Memory B cell (primary cell): ENCODE measurements around the gene ATP5MG.

Experiments used
- ATAC-seq: fragments of 150-1000 bp; cut with Tn5 transposase; 2 replicates; pipeline ENCODE4 v1.10.0; 2021; ENCODE audit warnings: low read depth, mild to moderate bottlenecking, moderate library complexity
- DNase-seq, 2 donors: peaks; one replicate each; pipeline ENCODE4 v3.0.0; 2022; ENCODE audit warnings: low spot score in 2 of 2
- H3K27ac Mint-ChIP-seq: one replicate; pipeline ENCODE4 v1.8.0; 2022; ENCODE audit warnings: mild to moderate bottlenecking, moderate library complexity, mixed read lengths
- H3K27me3 Mint-ChIP-seq: one replicate; pipeline ENCODE4 v1.8.0; 2022; ENCODE audit warnings: mixed read lengths
- H3K36me3 Mint-ChIP-seq: one replicate; pipeline ENCODE4 v1.8.0; 2022; ENCODE audit warnings: mild to moderate bottlenecking, mixed read lengths
- H3K4me1 Mint-ChIP-seq: one replicate; pipeline ENCODE4 v1.8.0; 2022; ENCODE audit warnings: mixed read lengths
- H3K4me3 Mint-ChIP-seq: one replicate; pipeline ENCODE4 v1.8.0; 2022; ENCODE audit warnings: mild to moderate bottlenecking, moderate library complexity, mixed read lengths
- H3K9me3 Mint-ChIP-seq: one replicate; pipeline ENCODE4 v1.8.0; 2022; ENCODE audit warnings: mixed read lengths

ATP5MG gene

DNA sequence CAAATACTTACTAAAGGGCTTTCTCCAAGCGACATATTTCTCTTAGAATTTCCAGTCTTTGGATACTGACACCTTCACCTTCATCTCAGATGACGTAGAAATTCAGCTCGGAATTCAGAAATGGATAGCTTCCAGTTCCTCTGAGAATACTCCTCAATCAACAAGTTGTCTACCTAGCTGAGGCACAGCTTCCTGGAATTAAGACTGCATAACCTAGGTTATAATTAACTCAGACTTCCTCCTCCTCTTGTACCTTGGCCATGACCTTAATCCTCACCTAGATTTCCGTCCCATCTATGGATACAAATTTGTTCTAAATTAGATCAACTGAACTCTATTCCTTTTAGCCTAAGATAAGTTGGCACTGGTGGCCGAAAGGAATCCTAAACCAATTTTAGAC is 17.4 kb downstream of the ATP5MG start:
- Mint-ChIP-seq H3K27me3 (no peaks in the 10 kb centered on the region), H3K27ac (no peak overlapping the region), H3K4me3 (no peak overlapping the region), H3K36me3 (peaks cover 2% of the 10 kb centered on the region), H3K9me3 (no peaks in the 10 kb centered on the region), H3K4me1 (no peaks in the 10 kb centered on the region)
- DNase-seq (no peak), ATAC-seq (no peak)

DNA sequence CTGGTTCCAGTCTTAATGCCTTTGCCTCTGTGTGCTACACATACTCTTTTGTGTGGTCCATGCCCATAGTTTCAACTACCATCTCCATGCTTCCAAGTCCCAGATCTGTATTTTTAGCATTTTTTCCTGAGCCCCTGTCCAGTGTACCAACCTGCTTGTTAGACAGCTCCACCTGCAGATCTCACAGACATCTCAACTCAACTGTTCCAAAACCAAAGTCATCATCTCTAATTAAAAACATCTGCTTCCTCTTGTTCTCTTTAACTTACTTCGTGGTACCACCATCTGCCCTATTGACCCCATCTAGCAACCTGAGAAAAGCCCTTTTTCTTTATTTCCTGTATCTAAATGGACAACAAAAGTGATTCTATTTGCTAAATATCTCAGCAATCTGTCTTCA is 26.3 kb downstream of the ATP5MG start:
- H3K36me3 Mint-ChIP-seq = peaks cover 2% of the 10 kb centered on the region
- no peak overlapping the region for H3K27ac Mint-ChIP-seq
- no peak overlapping the region for H3K4me3 Mint-ChIP-seq
- ATAC-seq = no peak
- H3K9me3 Mint-ChIP-seq = no peaks in the 10 kb centered on the region
- no peak for DNase-seq
- no peaks in the 10 kb centered on the region for H3K4me1 Mint-ChIP-seq
- no peaks in the 10 kb centered on the region for H3K27me3 Mint-ChIP-seq

DNA sequence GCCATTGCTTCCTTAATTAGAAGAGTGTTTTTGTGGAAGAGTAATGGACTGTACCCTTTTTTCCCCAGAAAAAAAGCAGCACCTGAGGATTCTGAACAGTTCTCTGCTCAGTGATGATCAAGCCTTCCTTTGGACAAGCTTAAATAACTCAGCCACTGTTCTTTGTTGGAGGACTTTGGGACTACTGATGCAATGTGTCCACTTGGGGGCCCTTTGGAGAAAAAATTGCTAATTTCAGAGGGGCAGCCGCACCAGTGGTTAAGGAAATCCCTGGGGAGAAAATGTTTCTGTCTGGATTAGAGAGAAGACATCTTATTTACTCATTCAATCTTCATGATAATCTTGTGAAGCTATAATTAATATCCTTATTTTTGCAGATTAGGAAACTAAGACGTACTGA is 29.6 kb downstream of the ATP5MG start:
- H3K36me3 Mint-ChIP-seq = no peaks in the 10 kb centered on the region
- no peaks in the 10 kb centered on the region for H3K9me3 Mint-ChIP-seq
- no peak overlapping the region for H3K27ac Mint-ChIP-seq
- ATAC-seq (no peak), DNase-seq (no peak)
- H3K4me3 Mint-ChIP-seq = no peak overlapping the region
- H3K27me3 Mint-ChIP-seq = no peaks in the 10 kb centered on the region
- H3K4me1 Mint-ChIP-seq = peaks cover 14% of the 10 kb centered on the region

DNA sequence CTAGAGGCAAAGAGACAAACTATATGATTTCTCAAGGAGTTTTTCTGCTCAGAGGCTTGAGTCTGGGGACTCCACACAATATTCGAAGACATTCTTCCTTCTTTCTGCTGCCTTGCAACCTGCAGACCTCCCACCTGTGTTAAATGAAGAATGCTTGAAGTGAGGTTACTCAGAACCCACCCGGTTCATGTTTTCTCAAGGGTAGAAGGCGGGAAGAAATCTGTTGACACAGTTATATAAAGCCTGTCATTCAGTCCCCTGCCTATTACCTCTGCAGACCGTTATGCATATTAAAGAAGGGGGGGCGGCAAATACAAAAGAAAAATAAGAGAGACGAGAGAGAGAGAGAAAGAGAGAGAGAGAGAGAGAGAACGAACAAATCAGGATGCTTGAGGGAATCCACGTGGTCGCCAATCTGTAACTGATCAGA is 32.7 kb downstream of the ATP5MG start:
- no peaks in the 10 kb centered on the region for H3K36me3 Mint-ChIP-seq
- H3K4me1 Mint-ChIP-seq = peaks cover 30% of the 10 kb centered on the region
- DNase-seq (no peak), ATAC-seq (no peak)
- peak overlapping the region; percentile 98 for H3K4me3 Mint-ChIP-seq
- H3K9me3 Mint-ChIP-seq = no peaks in the 10 kb centered on the region
- no peak overlapping the region for H3K27ac Mint-ChIP-seq
- H3K27me3 Mint-ChIP-seq = no peaks in the 10 kb centered on the region

DNA sequence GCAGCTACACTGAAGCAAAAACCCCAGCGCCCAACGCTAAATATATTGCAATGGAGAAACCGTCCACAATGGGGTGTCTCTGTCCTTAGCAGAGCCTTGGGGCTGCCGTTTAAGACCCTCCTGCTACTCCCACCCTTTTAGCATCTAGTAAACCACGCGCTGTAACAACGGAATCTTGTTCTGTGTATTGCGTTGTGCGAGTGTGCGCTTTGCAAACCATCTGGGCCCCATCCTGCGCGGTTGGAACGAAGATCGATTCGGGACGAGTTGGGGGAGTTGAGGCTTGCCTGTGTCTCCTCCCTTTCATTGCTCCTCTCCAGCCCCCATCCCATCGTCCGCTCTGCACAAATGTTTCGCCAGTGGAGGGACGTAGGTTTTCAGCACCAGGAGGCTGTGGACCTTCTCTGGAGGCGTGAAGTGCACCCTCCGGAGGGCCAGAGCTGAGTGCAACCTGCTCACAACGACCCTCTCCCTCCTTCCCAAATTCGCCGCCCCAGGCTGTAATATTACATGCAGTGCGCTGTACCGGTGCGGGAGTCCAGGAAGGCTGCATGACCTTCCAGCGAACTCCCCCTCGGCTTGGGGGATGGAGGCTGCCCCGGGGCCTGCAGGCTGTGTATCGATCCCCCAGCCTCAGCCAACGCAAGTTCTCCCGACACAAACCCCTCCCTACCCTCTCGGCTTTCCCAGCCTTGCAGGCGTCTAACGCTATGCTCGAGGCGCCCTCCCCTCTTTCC is 33.3 kb downstream of the ATP5MG start:
- Mint-ChIP-seq H3K27ac (peak overlapping the region; percentile 98), H3K36me3 (no peaks in the 10 kb centered on the region), H3K9me3 (no peaks in the 10 kb centered on the region), H3K4me1 (peaks cover 33% of the 10 kb centered on the region), H3K27me3 (no peaks in the 10 kb centered on the region), H3K4me3 (peak overlapping the region; percentile 98)
- ATAC-seq (peak; percentile 9), DNase-seq (peak; percentile 17 to 29)

DNA sequence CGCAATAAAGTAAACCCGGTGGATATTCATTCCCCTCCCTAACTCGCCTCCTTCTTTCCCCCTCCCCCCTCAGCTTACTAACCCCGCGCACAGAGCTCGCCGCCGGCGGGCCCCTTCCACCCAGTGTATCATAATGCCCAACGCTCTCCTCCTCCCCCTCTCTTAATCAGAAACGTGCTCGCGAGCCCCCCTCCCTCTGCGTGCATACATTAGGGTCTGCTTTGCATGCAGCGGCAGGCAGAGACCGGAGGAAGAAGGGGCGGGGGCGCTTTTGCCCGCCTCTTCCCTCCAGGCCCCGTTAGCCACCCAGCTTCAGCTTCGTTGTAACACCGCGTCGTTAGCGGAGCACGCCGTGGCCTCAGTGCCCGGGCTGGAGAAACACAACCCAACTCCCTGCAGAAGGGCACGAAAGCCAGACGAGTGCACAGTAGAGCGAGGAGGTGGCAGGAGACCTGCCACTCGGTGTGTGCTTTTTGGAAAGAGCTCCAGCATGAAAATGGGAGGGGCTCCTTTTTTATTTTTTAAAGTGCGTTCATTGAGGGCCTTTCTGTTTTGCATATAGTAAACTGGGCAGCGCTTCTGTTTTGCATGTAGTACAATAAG is 34.0 kb downstream of the ATP5MG start:
- DNase-seq (peak in 1 of 2 donors; percentile 52), ATAC-seq (peak; percentile 13)
- Mint-ChIP-seq H3K9me3 (no peaks in the 10 kb centered on the region), H3K4me3 (peak overlapping the region; percentile 98), H3K36me3 (no peaks in the 10 kb centered on the region), H3K27ac (peak overlapping the region; percentile 98), H3K4me1 (peaks cover 38% of the 10 kb centered on the region), H3K27me3 (no peaks in the 10 kb centered on the region)

DNA sequence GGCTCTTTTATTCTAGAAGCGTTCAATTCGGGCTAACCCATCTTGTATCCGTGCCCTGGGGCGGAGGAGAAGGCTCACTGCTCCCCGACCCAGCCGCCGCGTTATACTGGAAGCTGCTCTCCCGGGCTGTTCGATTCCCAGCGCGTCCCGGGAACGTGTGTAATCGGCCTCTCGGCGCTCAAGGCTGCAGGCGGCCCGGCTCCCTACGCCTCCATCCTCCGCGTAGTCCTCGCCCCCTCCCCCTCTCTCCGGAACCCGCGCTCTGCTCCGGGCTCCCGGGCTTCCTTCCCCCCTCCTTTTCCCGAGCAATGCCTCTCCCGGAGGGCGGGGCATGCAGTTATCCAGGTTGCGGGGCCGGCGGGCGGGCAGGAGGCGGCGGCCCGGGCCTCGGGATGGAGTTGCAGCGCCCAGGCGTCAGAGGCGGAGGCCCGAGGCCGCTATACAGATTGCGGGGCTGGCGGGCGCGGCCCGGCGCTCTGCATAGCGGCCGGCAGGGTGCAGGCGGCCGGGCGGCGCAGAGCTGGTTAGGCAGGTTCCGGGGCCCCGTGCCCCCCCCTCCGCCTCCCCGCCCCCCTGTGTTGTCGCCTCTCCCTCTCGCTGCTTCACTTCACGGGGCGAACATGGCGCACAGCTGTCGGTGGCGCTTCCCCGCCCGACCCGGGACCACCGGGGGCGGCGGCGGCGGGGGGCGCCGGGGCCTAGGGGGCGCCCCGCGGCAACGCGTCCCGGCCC is 34.7 kb downstream of the ATP5MG start, which contains the start of gene KMT2A:
KMT2A (plus strand) TSS at position 600 of the 732 bp plus-strand sequence; CDS start at position 621, 21 bp downstream.
- Mint-ChIP-seq H3K36me3 (no peaks in the 10 kb centered on the region), H3K9me3 (no peaks in the 10 kb centered on the region), H3K4me3 (peak within 1 kb of the TSS; percentile 98), H3K27me3 (no peaks in the 10 kb centered on the region), H3K4me1 (peaks cover 41% of the 10 kb centered on the region), H3K27ac (peak within 1 kb of the TSS; percentile 98)
- DNase-seq = peak; percentile 98 to 100
- ATAC-seq = peak; percentile 65

DNA sequence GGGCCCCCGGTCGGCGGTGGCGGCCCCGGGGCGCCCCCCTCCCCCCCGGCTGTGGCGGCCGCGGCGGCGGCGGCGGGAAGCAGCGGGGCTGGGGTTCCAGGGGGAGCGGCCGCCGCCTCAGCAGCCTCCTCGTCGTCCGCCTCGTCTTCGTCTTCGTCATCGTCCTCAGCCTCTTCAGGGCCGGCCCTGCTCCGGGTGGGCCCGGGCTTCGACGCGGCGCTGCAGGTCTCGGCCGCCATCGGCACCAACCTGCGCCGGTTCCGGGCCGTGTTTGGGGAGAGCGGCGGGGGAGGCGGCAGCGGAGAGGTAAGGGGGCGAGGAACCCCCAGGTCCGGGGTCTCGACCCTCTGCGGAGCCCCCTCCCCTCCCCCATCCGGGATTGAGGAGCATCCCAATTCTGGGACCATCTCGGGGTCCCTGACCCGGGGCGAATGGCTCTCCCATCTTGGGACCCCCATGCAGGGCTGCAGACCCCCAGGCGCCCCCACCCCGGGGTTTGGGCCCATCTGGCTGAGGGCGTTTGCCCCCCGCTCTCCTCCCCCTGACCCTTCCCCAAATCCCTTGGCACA is 35.3 kb downstream of the ATP5MG start:
- peak overlapping the region; percentile 97 for H3K4me3 Mint-ChIP-seq
- DNase-seq = no peak

DNA sequence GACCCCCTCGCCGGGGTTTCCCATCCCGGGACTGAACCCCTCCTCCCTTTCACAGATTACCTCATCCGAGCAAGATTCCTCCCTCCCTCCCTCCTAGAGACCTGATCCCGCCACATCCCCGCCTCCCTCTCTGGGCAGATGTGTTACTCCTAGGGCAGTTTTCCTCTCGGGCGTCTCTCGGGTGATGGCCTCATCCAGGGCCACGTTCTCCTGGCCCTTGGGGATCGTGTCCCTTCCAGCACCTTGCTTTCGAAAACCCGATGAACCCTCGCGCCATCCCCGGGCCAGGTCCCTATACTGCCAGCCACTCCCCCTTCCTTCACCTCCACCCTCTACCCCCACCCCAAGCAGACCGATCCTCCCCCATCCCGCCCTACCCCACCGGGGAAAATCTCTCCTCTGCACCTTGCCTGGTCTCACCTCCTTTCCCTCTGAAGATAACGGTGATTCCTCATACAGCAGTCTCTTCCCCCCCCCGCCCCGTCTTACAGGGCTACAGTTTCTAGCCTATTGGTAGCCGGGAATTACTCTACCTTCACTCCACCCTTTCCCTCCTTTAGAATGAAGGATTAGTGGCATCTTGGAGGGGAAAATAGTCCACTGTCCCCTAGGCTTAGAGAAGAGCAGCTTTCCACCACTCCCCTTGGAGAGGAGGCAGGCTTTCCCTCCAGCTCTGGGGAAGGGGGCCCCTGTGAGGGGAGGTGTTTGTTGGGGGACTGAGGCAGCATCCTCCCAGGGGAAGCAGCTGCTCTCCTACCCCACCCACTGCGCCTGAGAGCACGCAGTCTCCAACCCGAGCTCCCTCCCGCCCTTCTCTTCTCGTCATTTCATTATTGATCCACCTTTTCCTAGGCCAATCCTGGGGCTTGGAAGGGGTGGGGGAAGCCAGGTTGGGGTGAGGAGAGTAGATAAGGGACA is 36.1 kb downstream of the ATP5MG start:
- ATAC-seq = no peak
- no peaks in the 10 kb centered on the region for H3K36me3 Mint-ChIP-seq
- no peaks in the 10 kb centered on the region for H3K27me3 Mint-ChIP-seq
- H3K9me3 Mint-ChIP-seq = no peaks in the 10 kb centered on the region
- H3K4me3 Mint-ChIP-seq = peak overlapping the region; percentile 97
- peak overlapping the region; percentile 98 for H3K27ac Mint-ChIP-seq
- peaks cover 50% of the 10 kb centered on the region for H3K4me1 Mint-ChIP-seq
- peak; percentile 6 to 34 for DNase-seq

More for the DNA sequence above, 35.3 kb downstream of the ATP5MG start:
- H3K9me3 Mint-ChIP-seq = no peaks in the 10 kb centered on the region
- H3K4me1 Mint-ChIP-seq = peaks cover 42% of the 10 kb centered on the region
- peak; percentile 13 for ATAC-seq
- no peaks in the 10 kb centered on the region for H3K36me3 Mint-ChIP-seq
- H3K27ac Mint-ChIP-seq = peak overlapping the region; percentile 98
- no peaks in the 10 kb centered on the region for H3K27me3 Mint-ChIP-seq

DNA sequence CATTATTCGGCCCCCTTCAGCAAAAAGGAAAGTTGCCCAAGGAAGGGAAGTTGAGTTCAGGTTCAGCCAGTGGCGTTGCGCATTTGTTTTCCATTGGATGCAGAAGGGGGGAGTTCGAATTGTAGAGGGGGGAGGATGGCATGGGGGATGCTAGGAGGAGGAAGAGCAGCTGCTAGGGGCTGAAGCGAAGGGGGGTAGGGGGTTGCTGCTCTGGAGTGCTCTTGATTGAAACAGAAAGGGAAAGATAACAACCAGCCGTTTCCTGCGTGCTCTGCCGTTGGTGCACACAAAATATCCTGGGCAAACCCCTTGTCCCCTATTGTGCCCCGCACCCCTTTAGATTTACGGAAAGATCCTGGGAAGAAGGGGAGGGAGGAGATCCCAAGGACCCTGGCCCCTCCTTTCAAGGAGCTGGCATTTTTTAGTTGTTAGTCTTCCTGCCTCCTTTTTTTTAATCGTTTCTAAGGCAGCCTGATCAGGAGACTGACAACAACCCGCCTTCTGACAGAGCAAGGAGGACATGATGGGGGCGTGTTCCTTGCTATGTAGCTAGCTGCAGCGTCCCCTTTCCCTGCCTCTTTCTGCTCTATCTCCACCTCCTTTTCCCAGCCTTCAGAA is 37.0 kb downstream of the ATP5MG start:
- H3K27me3 Mint-ChIP-seq = no peaks in the 10 kb centered on the region
- H3K4me1 Mint-ChIP-seq = peaks cover 54% of the 10 kb centered on the region
- no peaks in the 10 kb centered on the region for H3K9me3 Mint-ChIP-seq
- H3K36me3 Mint-ChIP-seq = no peaks in the 10 kb centered on the region
- DNase-seq (peak; percentile 44 to 47), ATAC-seq (peak; percentile 45)
- H3K4me3 Mint-ChIP-seq = peak overlapping the region; percentile 97
- H3K27ac Mint-ChIP-seq = peak overlapping the region; percentile 98

DNA sequence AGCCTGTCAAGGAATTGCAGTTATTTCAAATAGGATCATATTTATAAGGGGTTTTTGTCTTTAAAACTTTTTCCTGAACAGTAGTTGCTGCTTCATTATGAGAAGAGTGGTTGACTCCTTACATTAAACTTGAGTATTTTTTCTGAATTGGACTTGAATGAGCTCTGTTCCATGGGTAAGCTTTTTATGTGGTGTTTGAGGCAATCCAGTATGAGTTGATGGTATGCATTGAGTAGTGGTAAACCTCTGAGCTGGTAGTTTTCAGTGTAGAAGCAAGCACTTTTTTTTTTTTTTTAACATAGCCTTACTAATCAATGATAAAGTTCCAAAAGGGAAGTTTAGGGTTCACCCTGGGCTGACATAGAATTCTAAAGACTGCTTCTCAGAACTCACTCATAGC is 38.2 kb downstream of the ATP5MG start:
- Mint-ChIP-seq H3K27ac (peak overlapping the region; percentile 98), H3K36me3 (no peaks in the 10 kb centered on the region), H3K4me3 (no peak overlapping the region), H3K4me1 (peaks cover 56% of the 10 kb centered on the region), H3K9me3 (no peaks in the 10 kb centered on the region), H3K27me3 (no peaks in the 10 kb centered on the region)
- DNase-seq (no peak), ATAC-seq (no peak)

DNA sequence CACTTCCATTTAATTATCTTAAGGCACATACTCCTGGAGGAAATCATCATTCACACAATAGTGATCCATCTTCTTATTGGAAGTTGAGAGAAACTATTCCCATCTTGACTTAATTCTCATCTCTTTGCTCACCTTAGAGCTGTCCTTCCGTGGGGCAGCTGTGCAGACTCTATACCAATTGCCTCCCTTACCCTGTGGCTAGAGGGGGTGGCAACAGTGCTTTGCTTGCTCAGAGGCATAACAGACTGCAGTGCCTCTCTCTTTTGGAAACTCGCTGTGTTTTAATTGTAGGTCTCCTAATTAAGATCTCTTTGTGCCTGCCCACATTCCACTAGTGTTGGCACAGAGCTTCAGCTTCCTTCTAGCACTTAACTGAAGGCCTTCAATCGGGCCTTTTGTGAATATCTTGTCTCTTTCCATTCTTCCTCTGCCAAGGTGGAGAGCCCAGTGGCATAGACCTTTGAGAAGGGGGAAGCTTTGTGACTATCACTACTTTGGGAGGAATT is 40.4 kb downstream of the ATP5MG start:
- Mint-ChIP-seq H3K27me3 (no peaks in the 10 kb centered on the region), H3K4me1 (peaks cover 64% of the 10 kb centered on the region)

DNA sequence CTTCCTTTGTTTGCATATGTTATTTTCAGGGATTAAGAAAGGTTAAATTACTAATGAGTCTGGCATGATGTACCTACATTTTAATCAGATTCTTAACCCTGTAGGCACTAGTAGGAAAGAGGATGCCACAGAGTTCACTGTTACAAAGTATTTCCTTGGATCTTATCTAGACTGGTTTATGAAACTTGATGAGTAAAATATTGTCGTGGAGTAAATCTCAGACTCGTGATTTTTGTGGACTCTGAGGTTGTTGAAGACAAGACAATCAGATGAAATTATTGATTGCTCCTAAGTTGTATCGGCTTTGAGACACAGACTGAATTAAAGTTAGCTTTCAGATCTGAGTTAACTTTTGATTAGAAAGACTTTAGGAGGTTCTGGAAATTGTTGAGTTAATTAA is 40.9 kb downstream of the ATP5MG start:
- H3K27ac Mint-ChIP-seq = peak overlapping the region; percentile 10
- DNase-seq (no peak), ATAC-seq (no peak)
- peaks cover 65% of the 10 kb centered on the region for H3K4me1 Mint-ChIP-seq
- no peaks in the 10 kb centered on the region for H3K9me3 Mint-ChIP-seq
- H3K27me3 Mint-ChIP-seq = no peaks in the 10 kb centered on the region
- peaks cover 7% of the 10 kb centered on the region for H3K36me3 Mint-ChIP-seq
- H3K4me3 Mint-ChIP-seq = peak overlapping the region; percentile 31

More for the DNA sequence above, 40.4 kb downstream of the ATP5MG start:
- no peaks in the 10 kb centered on the region for H3K9me3 Mint-ChIP-seq
- ATAC-seq (no peak), DNase-seq (no peak)
- H3K36me3 Mint-ChIP-seq = peaks cover 5% of the 10 kb centered on the region
- H3K4me3 Mint-ChIP-seq = no peak overlapping the region
- peak overlapping the region; percentile 10 for H3K27ac Mint-ChIP-seq
